Lower lobe of right lung (tissue), 2 donors: Measurements from ENCODE around the gene USP49. TPM values are rescaled to one million over a fixed set of nuclear protein-coding genes. Genes with fewer than 3 reads are reported as not detected.
A peak's percentile ranks its signal among the peaks of the same experiment; 100 is the strongest.
"Not testable (repeated sequence)": the region's sequence is repeated elsewhere in the genome, so short reads cannot be mapped to it uniquely, and the experiment has no call there.

ENCODE experiments used
- ATAC-seq, 2 donors: fragments of 200-7000 bp; cut with Tn5 transposase; one replicate each; pipeline ENCODE4 v1.9.1; 2020 to 2022; ENCODE audit warnings: mild to moderate bottlenecking in 2 of 2, moderate library complexity in 2 of 2
- DNase-seq: peaks from one replicate; pipeline ENCODE4 v3.0.0-alpha.2; 2020
- H3K27ac ChIP-seq: fragments of 200-600 bp; one replicate; pipeline ENCODE4 v1.8.0; 2022
- H3K27me3 ChIP-seq: fragments of 200-600 bp; one replicate; pipeline ENCODE4 v1.8.0; 2022; ENCODE audit warnings: low read depth
- H3K36me3 ChIP-seq: fragments of 200-600 bp; one replicate; pipeline ENCODE4 v1.8.0; 2022; ENCODE audit warnings: mild to moderate bottlenecking
- H3K4me1 ChIP-seq: fragments of 200-600 bp; one replicate; pipeline ENCODE4 v1.8.0; 2022
- H3K4me3 ChIP-seq: fragments of 200-600 bp; one replicate; pipeline ENCODE4 v1.8.0; 2022; ENCODE audit warnings: mild to moderate bottlenecking
- H3K9me3 ChIP-seq: fragments of 200-600 bp; one replicate; pipeline ENCODE4 v1.8.0; 2022
- intact Hi-C: fragments of 100-400 bp; cut with DNase I; formaldehyde crosslinking; loops from one replicate; pipeline ENCODE4 v1.11.0; 2022
- total RNA-seq: library from RNA; stranded (reverse); fragmentation: NEBNext Ultra II Directional; extraction: Animal tissue kit (Norgen Biotek cat#: 25700); gene quantifications from one replicate; pipeline ENCODE4 v1.2.1, GENCODE V29; 2021
- TF ChIP-seq, protein P1 (sequence below): fragments of 200-600 bp; IDR thresholded peaks from one replicate; pipeline ENCODE4 v1.8.0; 2022; ENCODE audit warnings: antibody characterized with exemption, mild to moderate bottlenecking
- donor health status: DM: no; HTN: yes; CAD: no; lungs with severe emphysema.

Gene USP49
- total RNA-seq, 1 donor from 2014 or later = 3.9 TPM

DNA sequence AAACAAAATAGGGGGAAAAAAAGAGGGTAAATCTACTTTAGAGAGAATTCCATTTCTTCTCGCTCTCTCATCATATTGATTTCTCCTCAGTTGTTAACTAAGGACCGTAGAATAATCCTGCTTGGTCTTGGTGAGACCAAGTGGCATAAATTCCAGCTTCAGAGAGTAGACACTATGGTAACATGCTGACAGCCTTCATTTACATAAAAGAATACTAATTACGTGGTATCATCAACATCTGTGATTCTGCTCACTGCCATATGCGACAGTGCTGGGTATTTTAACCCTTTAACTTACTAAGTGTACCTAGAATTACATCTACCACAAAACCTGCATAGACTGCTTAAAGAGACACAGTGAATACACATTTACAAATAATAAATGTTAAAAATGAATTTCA is 80.5 kb downstream of the USP49 start:
- Histone ChIP-seq H3K36me3 (no peaks in the 10 kb centered on the region), H3K27me3 (no peaks in the 10 kb centered on the region), H3K4me1 (no peaks in the 10 kb centered on the region), H3K9me3 (no peaks in the 10 kb centered on the region), H3K4me3 (no peak overlapping the region), H3K27ac (no peak overlapping the region)
- ATAC-seq (no peak), DNase-seq (no peak)
- intact Hi-C loops = no loop called here
- TF ChIP-seq, protein P1, sequence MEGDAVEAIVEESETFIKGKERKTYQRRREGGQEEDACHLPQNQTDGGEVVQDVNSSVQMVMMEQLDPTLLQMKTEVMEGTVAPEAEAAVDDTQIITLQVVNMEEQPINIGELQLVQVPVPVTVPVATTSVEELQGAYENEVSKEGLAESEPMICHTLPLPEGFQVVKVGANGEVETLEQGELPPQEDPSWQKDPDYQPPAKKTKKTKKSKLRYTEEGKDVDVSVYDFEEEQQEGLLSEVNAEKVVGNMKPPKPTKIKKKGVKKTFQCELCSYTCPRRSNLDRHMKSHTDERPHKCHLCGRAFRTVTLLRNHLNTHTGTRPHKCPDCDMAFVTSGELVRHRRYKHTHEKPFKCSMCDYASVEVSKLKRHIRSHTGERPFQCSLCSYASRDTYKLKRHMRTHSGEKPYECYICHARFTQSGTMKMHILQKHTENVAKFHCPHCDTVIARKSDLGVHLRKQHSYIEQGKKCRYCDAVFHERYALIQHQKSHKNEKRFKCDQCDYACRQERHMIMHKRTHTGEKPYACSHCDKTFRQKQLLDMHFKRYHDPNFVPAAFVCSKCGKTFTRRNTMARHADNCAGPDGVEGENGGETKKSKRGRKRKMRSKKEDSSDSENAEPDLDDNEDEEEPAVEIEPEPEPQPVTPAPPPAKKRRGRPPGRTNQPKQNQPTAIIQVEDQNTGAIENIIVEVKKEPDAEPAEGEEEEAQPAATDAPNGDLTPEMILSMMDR = no peak

DNA sequence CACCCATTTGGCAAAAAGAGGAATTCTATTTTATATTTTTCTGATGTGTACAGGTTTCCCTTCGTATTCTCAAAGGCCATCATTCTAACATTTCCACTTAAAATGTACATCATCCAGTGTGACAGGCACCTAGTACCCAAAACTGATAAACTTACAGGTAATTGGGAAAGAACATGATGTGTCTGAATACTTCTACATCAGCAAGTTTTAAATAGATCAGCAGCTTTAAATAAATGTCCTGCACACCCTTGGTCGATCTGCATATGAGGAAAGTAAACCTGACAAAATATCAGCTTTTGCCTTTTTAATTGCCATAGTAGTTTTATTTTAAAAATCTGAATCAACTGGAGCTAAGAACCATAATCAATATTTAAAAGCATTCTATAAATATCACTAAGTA is 81.2 kb downstream of the USP49 start:
- no peak for DNase-seq
- ATAC-seq = no peak
- H3K36me3 ChIP-seq = no peaks in the 10 kb centered on the region
- H3K27me3 ChIP-seq = no peaks in the 10 kb centered on the region
- TF ChIP-seq, protein P1 = no peak
- H3K9me3 ChIP-seq = no peaks in the 10 kb centered on the region
- no peak overlapping the region for H3K4me3 ChIP-seq
- H3K27ac ChIP-seq = no peak overlapping the region
- intact Hi-C loops = no loop called here
- no peaks in the 10 kb centered on the region for H3K4me1 ChIP-seq

DNA sequence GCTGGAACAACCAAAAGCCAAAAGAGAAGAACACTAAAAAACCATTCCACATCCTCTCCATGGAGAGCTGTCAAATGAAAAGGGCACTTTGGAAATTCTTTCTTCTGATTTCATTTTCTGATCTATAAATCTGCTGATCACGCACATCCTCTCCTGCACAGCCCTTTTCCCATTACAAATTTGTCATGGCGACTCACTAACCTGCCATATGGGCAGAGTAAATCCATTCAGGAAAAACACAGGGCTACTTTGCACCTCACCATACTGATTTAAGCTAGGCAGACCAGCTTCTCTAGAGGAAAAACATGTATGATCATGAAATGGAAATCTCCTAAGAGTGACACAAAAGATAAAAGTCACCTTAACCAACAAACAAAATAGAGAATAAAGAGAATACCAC is 81.7 kb downstream of the USP49 start:
- DNase-seq (no peak), ATAC-seq (no peak)
- Histone ChIP-seq H3K4me3 (no peak overlapping the region), H3K27me3 (no peaks in the 10 kb centered on the region), H3K27ac (no peak overlapping the region), H3K4me1 (no peaks in the 10 kb centered on the region), H3K36me3 (no peaks in the 10 kb centered on the region), H3K9me3 (no peaks in the 10 kb centered on the region)
- TF ChIP-seq, protein P1 = no peak
- intact Hi-C loops = no loop called here

DNA sequence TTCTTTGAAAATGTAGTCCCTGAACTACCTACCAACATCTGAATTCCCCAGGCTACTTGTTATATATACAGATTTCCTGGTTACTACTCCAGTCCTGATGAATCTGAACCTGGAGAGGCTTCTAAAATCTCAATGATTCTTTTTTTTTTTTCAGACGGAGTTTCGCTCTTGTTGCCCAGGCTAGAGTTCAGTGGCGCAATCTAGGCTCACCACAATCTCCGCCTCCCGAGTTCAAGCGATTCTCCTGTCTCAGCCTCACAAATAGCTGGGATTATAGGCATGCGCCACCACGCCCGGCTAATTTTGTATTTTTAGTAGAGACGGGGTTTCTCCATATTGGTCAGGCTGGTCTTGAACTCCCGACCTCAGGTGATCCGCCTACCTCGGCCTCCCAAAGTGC is 83.2 kb downstream of the USP49 start:
- DNase-seq, H3K4me1 ChIP-seq, H3K9me3 ChIP-seq, H3K27me3 ChIP-seq, H3K27ac ChIP-seq, H3K36me3 ChIP-seq, ATAC-seq, intact Hi-C loops, H3K4me3 ChIP-seq: not testable (repeated sequence)

DNA sequence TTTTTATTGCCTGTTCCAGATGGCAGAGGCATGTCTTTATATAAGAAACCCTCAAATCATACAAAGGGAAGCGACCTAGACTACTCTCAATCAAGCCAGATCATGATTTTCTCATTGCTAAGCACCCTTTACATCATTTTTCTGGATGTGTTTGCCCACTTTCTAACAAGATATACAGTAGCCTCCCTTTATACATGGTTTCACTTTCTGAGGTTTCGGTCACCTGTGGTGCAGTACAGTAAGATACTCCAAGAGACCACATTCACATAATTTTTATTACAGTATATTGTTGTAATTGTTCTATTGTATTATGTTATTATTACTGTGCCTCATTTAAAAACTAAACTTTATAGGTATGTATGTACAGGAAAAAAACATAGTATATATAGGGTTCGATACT is 84.1 kb downstream of the USP49 start:
- Histone ChIP-seq H3K27me3 (no peaks in the 10 kb centered on the region), H3K36me3 (peaks cover 5% of the 10 kb centered on the region), H3K27ac (no peak overlapping the region), H3K9me3 (no peaks in the 10 kb centered on the region), H3K4me1 (no peaks in the 10 kb centered on the region), H3K4me3 (no peak overlapping the region)
- ATAC-seq = no peak
- no peak for DNase-seq
- TF ChIP-seq, protein P1 = no peak
- intact Hi-C loops = no loop called here

DNA sequence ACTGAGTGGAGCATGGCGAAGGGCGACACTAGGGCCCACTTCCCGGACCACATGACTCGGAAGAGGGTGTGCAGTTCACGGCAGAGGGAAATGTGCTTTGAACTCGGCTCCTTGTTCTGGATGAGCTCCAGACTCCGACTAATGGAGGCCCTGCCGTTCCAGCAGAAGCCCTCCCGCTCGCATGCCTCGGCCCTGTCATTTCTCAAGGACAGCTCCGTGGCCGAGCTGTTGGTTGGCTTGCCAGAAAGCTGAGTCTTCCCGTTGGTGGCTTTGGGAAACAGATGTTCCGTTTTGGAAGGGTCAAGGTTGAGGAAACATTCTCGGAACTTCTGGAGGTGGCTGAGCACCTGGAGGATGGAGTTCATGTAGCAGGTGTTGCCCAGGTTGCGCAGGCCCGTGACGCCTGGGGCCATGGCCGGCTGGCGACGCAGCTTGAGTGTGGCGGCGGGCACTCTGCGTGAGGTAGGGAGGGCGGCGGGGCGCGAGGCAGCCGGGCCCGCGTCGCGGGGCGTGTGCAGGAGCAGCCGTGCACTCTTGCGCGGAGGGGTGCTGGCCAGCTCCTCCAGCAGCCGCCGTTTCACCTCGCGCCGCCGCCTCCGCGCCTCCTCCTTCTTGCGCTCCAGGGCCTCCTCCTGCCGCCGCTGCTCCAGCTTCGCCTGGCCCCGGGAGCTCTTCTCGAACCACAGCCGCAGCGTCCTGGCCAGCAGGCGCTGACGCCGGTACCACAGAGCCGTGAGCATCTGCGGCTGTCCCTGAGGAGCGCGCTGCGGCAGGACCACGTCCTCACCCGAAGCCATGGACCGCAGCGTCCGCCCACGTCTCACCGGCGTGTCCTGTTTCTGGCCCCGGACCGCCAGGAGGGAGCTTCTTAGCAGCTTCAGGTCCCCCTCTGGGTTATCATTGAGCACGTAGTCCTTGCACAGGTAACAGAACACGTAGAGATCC is 89.1 kb downstream of the USP49 start:
- DNase-seq = no peak
- Histone ChIP-seq H3K36me3 (peaks cover 10% of the 10 kb centered on the region), H3K27ac (no peak overlapping the region), H3K9me3 (no peaks in the 10 kb centered on the region), H3K27me3 (no peaks in the 10 kb centered on the region), H3K4me1 (no peaks in the 10 kb centered on the region), H3K4me3 (no peak overlapping the region)
- intact Hi-C loops = no loop called here
- TF ChIP-seq, protein P1 = no peak
- ATAC-seq = peak in 1 of 2 donors; percentile 42
